GM18526 (cell line): Measurements from ENCODE around the gene PRDX2.

Source experiments
- POLR2A ChIP-seq: IDR thresholded peaks from 3 replicates; pipeline ENCODE4 v1.6.1; 2011; ENCODE audit not compliant: insufficient read length; ENCODE audit errors: extremely low read depth

Gene PRDX2

DNA sequence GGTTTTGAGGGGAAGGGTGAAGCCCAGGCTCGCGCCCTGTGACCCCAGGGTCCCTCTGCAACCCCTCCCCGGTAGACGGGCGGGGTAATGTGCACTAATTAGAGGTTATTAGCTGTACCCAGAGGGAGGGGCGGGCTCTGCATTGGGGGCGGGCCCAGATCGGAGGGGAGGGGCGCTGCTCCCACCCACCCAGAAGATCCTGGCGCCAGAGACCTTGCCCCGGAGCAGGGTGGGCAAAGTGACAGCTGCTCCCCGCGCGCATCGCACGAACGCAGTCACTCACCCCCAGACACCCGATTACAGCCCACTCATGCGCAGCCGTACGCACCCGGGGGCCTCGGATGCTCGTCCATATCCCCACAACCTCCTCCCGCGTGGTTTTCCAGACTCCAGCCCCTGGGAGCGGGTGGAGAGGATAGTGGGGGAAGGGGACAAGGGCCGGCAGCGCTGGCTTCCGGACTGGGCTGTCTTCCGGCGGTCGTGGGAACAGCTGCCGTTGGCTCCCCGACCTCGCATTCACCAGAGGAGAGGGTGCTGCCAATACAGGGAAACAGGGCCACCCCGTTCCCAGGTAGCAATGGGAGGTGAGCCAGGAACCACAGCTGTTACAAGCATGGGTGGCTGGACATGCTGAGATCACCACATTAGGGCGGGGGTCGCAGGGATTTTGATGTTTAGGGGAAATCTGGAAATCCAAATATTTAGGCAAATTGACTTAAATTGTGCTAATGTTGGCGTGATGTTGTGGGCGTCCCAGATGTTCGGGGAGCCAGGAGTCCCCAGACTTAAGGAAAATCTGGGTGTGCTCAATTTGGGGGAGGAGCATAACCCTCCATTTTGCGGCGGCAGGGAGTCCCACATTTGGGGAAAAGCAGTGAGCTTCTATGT, 23.3 kb downstream of the PRDX2 start:
- peak; percentile 79 for TF ChIP-seq POLR2A

- no peak for TF ChIP-seq POLR2A
Observed at GRCh38 chr19:12777217-12778016, 24.2 kb downstream of the PRDX2 start.

DNA sequence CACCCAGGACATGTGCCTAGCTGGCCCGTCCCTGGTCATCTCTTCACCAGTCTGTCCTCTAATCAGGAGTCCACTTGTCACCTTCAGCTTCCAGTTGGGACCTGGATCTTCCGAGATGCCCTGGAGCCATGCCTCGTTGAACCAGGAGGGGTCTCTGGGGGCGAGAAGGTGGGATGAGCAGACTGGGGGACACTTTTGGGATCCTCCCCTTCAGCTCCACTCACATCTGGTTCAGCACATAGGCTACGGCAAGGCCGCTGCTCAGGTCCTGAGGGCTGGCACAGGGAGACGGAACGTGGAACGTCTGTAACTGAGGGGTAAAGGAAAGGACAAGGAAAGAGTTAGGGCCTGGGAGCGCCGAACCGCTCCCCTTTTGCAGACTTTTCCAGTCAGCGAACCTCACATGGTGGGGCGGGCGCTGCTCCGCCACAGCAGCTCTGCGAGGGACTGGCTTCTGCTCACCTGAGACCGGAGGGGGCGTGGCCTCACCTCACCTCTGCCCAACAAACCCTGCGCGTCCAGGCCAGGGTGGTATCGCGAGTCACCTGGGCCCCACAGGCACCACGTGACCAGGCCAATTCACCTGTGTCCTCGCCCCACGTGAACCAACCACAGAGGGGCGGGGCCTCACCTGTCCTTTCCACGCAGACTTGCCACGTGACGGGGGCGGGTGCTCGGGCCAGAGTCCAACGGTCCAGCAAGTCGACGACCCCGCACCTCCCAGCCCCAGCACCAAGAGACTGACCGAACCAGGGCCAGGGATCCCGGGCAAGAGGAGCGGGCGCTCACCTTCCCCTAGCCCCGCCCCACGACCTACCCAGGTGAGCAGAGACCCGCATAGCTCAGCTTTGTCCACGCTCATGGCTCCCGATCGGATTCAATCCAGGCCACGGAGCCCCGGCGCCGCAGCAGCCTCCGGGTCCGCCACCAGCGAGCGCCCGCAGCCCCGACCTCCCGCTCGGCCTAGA, 26.7 kb downstream of the PRDX2 start, which contains the start of gene HOOK2:
HOOK2 (minus strand) TSS at position 965 of the 968 bp plus-strand sequence; CDS start at position 862, 103 bp downstream.
- peak; percentile 38 for TF ChIP-seq POLR2A

GRCh38 chr19:12773571-12773970, 28.0 kb downstream of the PRDX2 start:
- no peak for TF ChIP-seq POLR2A

DNA sequence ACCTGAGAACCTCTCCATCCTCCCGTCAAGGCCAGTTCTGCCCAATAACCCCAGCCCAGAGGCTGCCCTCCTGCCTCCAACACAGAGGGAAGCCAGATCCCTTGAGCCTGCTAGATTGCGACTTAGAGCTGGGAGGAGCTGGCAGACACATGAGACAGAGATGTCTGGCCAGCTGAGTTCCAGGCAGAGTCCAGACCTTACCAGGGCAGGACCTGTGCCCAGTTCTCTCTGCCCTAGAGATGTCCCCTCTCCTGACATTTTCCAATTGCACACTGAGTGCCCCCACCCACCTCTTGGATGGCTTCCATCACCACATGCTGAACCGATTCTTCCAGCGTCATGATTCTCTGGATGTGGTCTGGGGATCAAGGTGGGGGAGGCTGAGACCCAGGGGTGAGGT, 29.3 kb downstream of the PRDX2 start:
- no peak for TF ChIP-seq POLR2A

GRCh38 chr19:12770922-12771321, 30.7 kb downstream of the PRDX2 start:
- TF ChIP-seq POLR2A, result no peak

DNA sequence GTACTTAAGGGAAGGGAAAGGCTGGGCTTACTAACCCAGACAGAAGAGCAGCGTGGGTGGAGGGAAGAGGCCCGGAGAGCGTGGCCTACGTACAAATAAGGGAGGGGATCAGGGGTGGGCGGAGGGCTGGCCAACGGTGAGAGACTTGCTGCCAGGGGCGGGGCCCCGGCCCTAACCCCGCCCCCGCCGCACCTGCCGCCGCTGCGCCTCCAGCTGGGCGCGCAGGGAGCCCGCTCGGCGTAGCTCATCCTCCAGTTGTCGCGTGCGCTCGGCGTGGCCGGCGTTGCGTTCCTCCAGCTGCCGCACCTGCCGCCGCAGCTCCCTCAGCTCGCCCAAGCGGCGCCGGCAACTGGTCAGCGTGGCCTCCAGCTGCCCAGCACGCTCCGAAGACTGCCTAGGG, 31.9 kb downstream of the PRDX2 start:
- no peak for TF ChIP-seq POLR2A

DNA sequence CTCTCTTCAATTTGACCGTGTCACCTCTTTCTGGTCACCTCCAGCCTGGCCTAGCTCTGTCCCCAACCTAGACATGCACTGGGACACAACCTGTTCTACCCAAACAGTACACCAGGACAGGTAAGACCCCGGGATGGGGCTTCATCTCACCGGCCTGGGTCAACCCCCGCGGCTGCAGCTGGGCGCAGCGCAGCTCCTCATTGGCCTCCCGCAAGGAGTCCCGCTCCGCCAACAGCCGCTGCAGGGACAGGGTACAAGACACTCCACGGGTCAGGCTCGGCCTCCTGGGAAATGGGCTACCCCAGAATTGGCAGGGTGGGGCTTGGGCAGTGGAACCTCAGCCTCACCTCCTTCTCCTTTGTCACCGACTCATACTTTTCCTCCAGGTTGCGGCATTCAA, 33.9 kb downstream of the PRDX2 start:
- no peak for TF ChIP-seq POLR2A

GRCh38 chr19:12767150-12767549, 34.5 kb downstream of the PRDX2 start:
- TF ChIP-seq POLR2A, result no peak

DNA sequence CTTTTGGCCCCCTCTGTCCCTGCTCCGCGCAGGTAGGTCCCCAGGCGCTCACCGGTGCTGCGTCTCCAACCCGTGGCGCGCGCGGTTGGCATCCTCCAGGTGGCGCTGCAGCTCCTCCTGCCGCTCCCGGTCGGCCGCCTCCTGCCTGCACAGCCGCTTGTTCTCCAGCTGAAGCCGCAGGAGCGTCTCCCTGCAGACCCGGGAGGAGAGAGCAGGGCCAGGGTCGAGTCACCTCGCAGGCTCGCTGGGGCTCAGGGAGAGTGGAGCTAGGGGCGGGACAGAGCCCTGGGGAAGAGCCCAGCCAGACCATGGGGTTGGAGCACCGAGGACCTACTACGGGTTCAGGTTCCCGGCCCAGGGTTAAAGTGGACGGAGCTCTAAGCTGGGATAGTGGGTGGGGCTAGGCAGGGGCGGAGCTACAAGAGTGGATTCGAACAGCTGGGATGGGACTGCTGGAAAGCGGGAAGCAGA, 35.5 kb downstream of the PRDX2 start:
- no peak for TF ChIP-seq POLR2A

GRCh38 chr19:12764698-12765097, 36.9 kb downstream of the PRDX2 start:
- TF ChIP-seq POLR2A, result no peak

- TF ChIP-seq POLR2A, result no peak
Observed at GRCh38 chr19:12763100-12763499, 38.5 kb downstream of the PRDX2 start.

- no peak for TF ChIP-seq POLR2A
Observed at GRCh38 chr19:12759686-12760085, 41.9 kb downstream of the PRDX2 start.

- no peak for TF ChIP-seq POLR2A
Observed at GRCh38 chr19:12757544-12758274, 43.9 kb downstream of the PRDX2 start.

GRCh38 chr19:12756150-12756883, 45.3 kb downstream of the PRDX2 start:
- TF ChIP-seq POLR2A, result no peak
